Sigmoid colon (tissue), 4 donors: ENCODE data around the gene RHCG.

ENCODE experiments used
- CTCF ChIP-seq, 4 experiments: fragments of 450-650 bp in 3 of 4; fragments of 200-600 bp in 1 of 4; IDR thresholded peaks; one replicate each; pipeline ENCODE4 v1.5.1; 2016 to 2019; ENCODE audit warnings: antibody characterized with exemption in 4 of 4, mild to moderate bottlenecking in 3 of 4, moderate library complexity in 2 of 4
- EP300 ChIP-seq, 4 donors: sonication (generic); formaldehyde crosslinking; IDR thresholded peaks; one replicate each; pipeline ENCODE4 v1.6.1; 2017; ENCODE audit warnings: antibody characterized with exemption in 4 of 4

- no peak for TF ChIP-seq CTCF (IDR thresholded peaks at IDR 0.05)
- TF ChIP-seq EP300 (IDR thresholded peaks at IDR 0.05), result no peak
Observed at GRCh38 chr15:89502867-89503595, 6.6 kb upstream of the RHCG start.
